ENCODE results near the gene OR10A3.
A peak's percentile ranks its signal among the peaks of the same experiment; 100 is the strongest.

Gene OR10A3

GRCh38 chr11:7927635-7928034 is 13.9 kb downstream of the OR10A3 start:
- H3F3A ChIP-seq (ENCODE audit: insufficient read depth, low read length): no peaks in the 10 kb centered on the region
- H3K9me2 ChIP-seq (replicated peaks; ENCODE audit: insufficient read depth, low read length): no peaks in the 10 kb centered on the region
- no peak overlapping the region for H3K27ac ChIP-seq (ENCODE audit: low read length)
- TF ChIP-seq EZH2phosphoT487 (IDR thresholded peaks at IDR 0.05; ENCODE audit: low read length) (no peak), CTCF (IDR thresholded peaks at IDR 0.05; ENCODE audit: low read length) (no peak), EZH2 (optimal IDR thresholded peaks at IDR 0.05; ENCODE audit: low read depth, low read length) (no peak)
- no peak overlapping the region for H3K4me3 ChIP-seq (ENCODE audit: low read length)
- H3K79me2 ChIP-seq (ENCODE audit: low read length): no peaks in the 10 kb centered on the region
- H2AFZ ChIP-seq (ENCODE audit: low read length): no peak overlapping the region
- peak; percentile 16 for DNase-seq
- no peaks in the 10 kb centered on the region for H3K9me3 ChIP-seq (replicated peaks; ENCODE audit: insufficient read depth, low read length)
- no peaks in the 10 kb centered on the region for H3K4me1 ChIP-seq (ENCODE audit: low read length)
- H3K9ac ChIP-seq (ENCODE audit: low read length): no peak overlapping the region
- H3K36me3 ChIP-seq (replicated peaks; ENCODE audit: insufficient read depth, low read length): no peaks in the 10 kb centered on the region
- no peak overlapping the region for H3K4me2 ChIP-seq (ENCODE audit: low read depth, low read length)
- H3K27me3 ChIP-seq (replicated peaks; ENCODE audit: insufficient read depth, low read length): no peaks in the 10 kb centered on the region
- no peaks in the 10 kb centered on the region for H4K20me1 ChIP-seq (ENCODE audit: insufficient read depth, low read length)

GRCh38 chr11:7924536-7924935 is 17.0 kb downstream of the OR10A3 start:
- H3K4me2 ChIP-seq (ENCODE audit: low read depth, low read length): no peak overlapping the region
- H3K4me1 ChIP-seq (ENCODE audit: low read length): no peaks in the 10 kb centered on the region
- H3K27ac ChIP-seq (ENCODE audit: low read length): no peak overlapping the region
- H3K27me3 ChIP-seq (replicated peaks; ENCODE audit: insufficient read depth, low read length): no peaks in the 10 kb centered on the region
- H4K20me1 ChIP-seq (ENCODE audit: insufficient read depth, low read length): no peaks in the 10 kb centered on the region
- no peaks in the 10 kb centered on the region for H3K9me3 ChIP-seq (replicated peaks; ENCODE audit: insufficient read depth, low read length)
- TF ChIP-seq EZH2phosphoT487 (IDR thresholded peaks at IDR 0.05; ENCODE audit: low read length) (no peak), CTCF (IDR thresholded peaks at IDR 0.05; ENCODE audit: low read length) (no peak), EZH2 (optimal IDR thresholded peaks at IDR 0.05; ENCODE audit: low read depth, low read length) (no peak)
- no peak overlapping the region for H3K9ac ChIP-seq (ENCODE audit: low read length)
- H3K4me3 ChIP-seq (ENCODE audit: low read length): no peak overlapping the region
- no peaks in the 10 kb centered on the region for H3F3A ChIP-seq (ENCODE audit: insufficient read depth, low read length)
- no peaks in the 10 kb centered on the region for H3K79me2 ChIP-seq (ENCODE audit: low read length)
- no peaks in the 10 kb centered on the region for H3K9me2 ChIP-seq (replicated peaks; ENCODE audit: insufficient read depth, low read length)
- H3K36me3 ChIP-seq (replicated peaks; ENCODE audit: insufficient read depth, low read length): no peaks in the 10 kb centered on the region
- no peak for DNase-seq
- no peak overlapping the region for H2AFZ ChIP-seq (ENCODE audit: low read length)

GRCh38 chr11:7918141-7918540 is 23.4 kb downstream of the OR10A3 start:
- Histone ChIP-seq H3K9me2 (replicated peaks; ENCODE audit: insufficient read depth, low read length) (no peaks in the 10 kb centered on the region), H3F3A (ENCODE audit: insufficient read depth, low read length) (no peaks in the 10 kb centered on the region), H3K9ac (ENCODE audit: low read length) (no peak overlapping the region), H3K27ac (ENCODE audit: low read length) (no peak overlapping the region), H3K36me3 (replicated peaks; ENCODE audit: insufficient read depth, low read length) (no peaks in the 10 kb centered on the region), H3K79me2 (ENCODE audit: low read length) (no peaks in the 10 kb centered on the region), H3K9me3 (replicated peaks; ENCODE audit: insufficient read depth, low read length) (no peaks in the 10 kb centered on the region), H3K4me1 (ENCODE audit: low read length) (no peaks in the 10 kb centered on the region), H4K20me1 (ENCODE audit: insufficient read depth, low read length) (no peaks in the 10 kb centered on the region), H3K4me3 (ENCODE audit: low read length) (no peak overlapping the region), H3K4me2 (ENCODE audit: low read depth, low read length) (no peak overlapping the region), H2AFZ (ENCODE audit: low read length) (no peak overlapping the region), H3K27me3 (replicated peaks; ENCODE audit: insufficient read depth, low read length) (no peaks in the 10 kb centered on the region)
- TF ChIP-seq EZH2phosphoT487 (IDR thresholded peaks at IDR 0.05; ENCODE audit: low read length) (no peak), CTCF (IDR thresholded peaks at IDR 0.05; ENCODE audit: low read length) (no peak), EZH2 (optimal IDR thresholded peaks at IDR 0.05; ENCODE audit: low read depth, low read length) (no peak)
- no peak for DNase-seq

All from MM.1S (cell line).